HCT116 (cell line): ENCODE data around the gene CERS6. TPM values are rescaled to one million over a fixed set of nuclear protein-coding genes. Genes with fewer than 3 reads are reported as not detected.
"Not testable (repeated sequence)": the region's sequence is repeated elsewhere in the genome, so short reads cannot be mapped to it uniquely, and the experiment has no call there.

Experiments used
- ATAC-seq: fragments of 200-7000 bp; cut with Tn5 transposase; 2 replicates; pipeline ENCODE4 v1.9.1; 2020; ENCODE audit warnings: mild to moderate bottlenecking, moderate library complexity
- BruUV-seq: library from RNA; stranded (reverse); fragments of 400-500 nt; replicated peaks from 2 replicates; lab custom pipeline; 2021; lab: Mats Ljungman, UMichigan
- CTCF ChIA-PET: fragments of 300-600 bp; sonication (Branson Sonifier 250); formaldehyde crosslinking; loops from one replicate; lab custom pipeline; 2021; ENCODE audit warnings: antibody characterized with exemption; lab: Charles Lee
- POLR2A ChIA-PET: fragments of 300-600, 350-600 bp; sonication (Branson Sonifier 250); formaldehyde crosslinking; loops from one replicate; lab custom pipeline; 2021; ENCODE audit warnings: antibody characterized with exemption; lab: Charles Lee
- RAD21 ChIA-PET, 2 experiments: fragments of 300-600 bp; sonication (Branson Sonifier 250); formaldehyde crosslinking; loops; one replicate each; lab custom pipeline; 2023; ENCODE audit warnings: low total read pairs in 2 of 2; ENCODE audit not compliant: uncharacterized antibody in 2 of 2, unreplicated experiment in 2 of 2, low non-redundant PET in 1 of 2; lab: Charles Lee
- DNase-seq: peaks from one replicate; pipeline ENCODE4 v3.0.0-alpha.2; 2010; ENCODE audit warnings: low read depth, low spot score
- H2AFZ ChIP-seq: fragments of 200-600 bp; shearing (Covaris generic), sonication (generic); 2 replicates; pipeline ENCODE4 v1.6.1; 2017; ENCODE audit warnings: low read depth, mixed run types, mixed read lengths, antibody characterized with exemption, low read length; ENCODE audit not compliant: poor library complexity, severe bottlenecking
- H3K27ac ChIP-seq: 2 replicates; pipeline ENCODE4 v1.5.1; 2012; ENCODE audit warnings: low read depth, low read length
- H3K27me3 ChIP-seq: fragments of 200-600 bp; sonication (generic); 2 replicates; pipeline ENCODE4 v1.6.1; 2016; ENCODE audit warnings: mixed run types, low read length, mixed read lengths; ENCODE audit not compliant: insufficient read depth
- H3K36me3 ChIP-seq, 2 experiments: fragments of 200-500 bp in 1 of 2; fragments of 200-600 bp in 1 of 2; sonication (Bioruptor generic) in 1 of 2; sonication (generic) in 1 of 2; 2 replicates each; pipeline versions ENCODE4 v1.5.1 to v1.6.1; 2014 to 2016; ENCODE audit warnings: low read length in 2 of 2, inconsistent platforms in 1 of 2, mixed read lengths in 1 of 2, mixed run types in 1 of 2; ENCODE audit not compliant: insufficient read depth in 2 of 2, control insufficient read depth in 1 of 2
- H3K4me1 ChIP-seq, 2 experiments: fragments of 200-600 bp in 1 of 2; sonication (generic) in 1 of 2; 2 replicates each; pipeline versions ENCODE4 v1.5.1 to v1.6.1; 2012 to 2017; ENCODE audit warnings: low read length in 2 of 2, inconsistent platforms in 1 of 2, mild to moderate bottlenecking in 1 of 2, mixed read lengths in 1 of 2, mixed run types in 1 of 2, moderate library complexity in 1 of 2; ENCODE audit not compliant: insufficient read depth in 2 of 2, control insufficient read depth in 1 of 2
- H3K4me2 ChIP-seq: fragments of 200-600 bp; sonication (generic); 2 replicates; pipeline ENCODE4 v1.6.1; 2017; ENCODE audit warnings: mixed run types, low read length, mixed read lengths
- H3K4me3 ChIP-seq, 2 experiments: fragments of 200-600 bp in 1 of 2; sonication (generic) in 1 of 2; replicated peaks in 1 of 2; 2 replicates each; pipeline ENCODE4 v1.5.1; 2011 to 2016; ENCODE audit warnings: low read length in 2 of 2, control low read depth in 1 of 2, low read depth in 1 of 2, mild to moderate bottlenecking in 1 of 2, mixed read lengths in 1 of 2, mixed run types in 1 of 2
- H3K79me2 ChIP-seq: fragments of 200-600 bp; sonication (generic); 2 replicates; pipeline ENCODE4 v1.6.1; 2017; ENCODE audit warnings: mild to moderate bottlenecking, mixed run types, low read length, moderate library complexity, mixed read lengths; ENCODE audit not compliant: insufficient read depth
- H3K9ac ChIP-seq: fragments of 200-600 bp; sonication (generic); 2 replicates; pipeline ENCODE4 v1.6.1; 2016; ENCODE audit warnings: low read length, mixed read lengths
- H3K9me2 ChIP-seq: fragments of 200-600 bp; sonication (generic), shearing (Covaris generic); 2 replicates; pipeline ENCODE4 v1.6.1; 2017; ENCODE audit warnings: mixed run types, mild to moderate bottlenecking, moderate library complexity; ENCODE audit not compliant: insufficient read depth
- H3K9me3 ChIP-seq, 2 experiments: fragments of 200-500 bp in 1 of 2; fragments of 200-600 bp in 1 of 2; sonication (Bioruptor generic) in 1 of 2; sonication (generic) in 1 of 2; 2 replicates each; pipeline ENCODE4 v1.6.1; 2014 to 2017; ENCODE audit warnings: low read length in 2 of 2, mixed read lengths in 2 of 2, inconsistent platforms in 1 of 2, low read depth in 1 of 2, mild to moderate bottlenecking in 1 of 2, mixed run types in 1 of 2, moderate library complexity in 1 of 2; ENCODE audit not compliant: control insufficient read depth in 1 of 2, insufficient read depth in 1 of 2
- H4K20me1 ChIP-seq: fragments of 200-600 bp; sonication (generic), shearing (Covaris generic); 2 replicates; pipeline ENCODE4 v1.6.1; 2017; ENCODE audit warnings: mixed run types, mild to moderate bottlenecking, moderate library complexity; ENCODE audit not compliant: insufficient read depth
- EZH2 ChIP-seq: fragments of 200-600 bp; sonication (generic); IDR thresholded peaks from 2 replicates; pipeline ENCODE4 v1.6.1; 2017; ENCODE audit warnings: antibody characterized with exemption, mixed run types
- JUND ChIP-seq: IDR thresholded peaks from 2 replicates; pipeline ENCODE4 v1.6.1; 2012
- RAD21 ChIP-seq: IDR thresholded peaks from 2 replicates; pipeline ENCODE4 v1.6.1; 2012; ENCODE audit warnings: low read depth, mild to moderate bottlenecking
- SRF ChIP-seq: IDR thresholded peaks from 2 replicates; pipeline ENCODE4 v1.6.1; 2012; ENCODE audit warnings: low read depth
- intact Hi-C: fragments of 100-400 bp; cut with micrococcal nuclease; formaldehyde crosslinking; loops from 2 replicates; pipeline ENCODE4 v1.10.0; 2022
- total RNA-seq: library from RNA; stranded (reverse); gene quantifications from one replicate; pipeline ENCODE4 v1.2.1, GENCODE V29; 2021; ENCODE audit not compliant: unreplicated experiment
- TF ChIP-seq, protein P1 (sequence below): IDR thresholded peaks from 2 replicates; pipeline ENCODE4 v1.6.1; 2011; ENCODE audit warnings: mild to moderate bottlenecking, low read length, moderate library complexity; ENCODE audit not compliant: insufficient replicate concordance; ENCODE audit errors: extremely low read depth

CERS6 gene
- total RNA-seq, 1 experiment from 2014 or later, result 37.0 TPM

DNA sequence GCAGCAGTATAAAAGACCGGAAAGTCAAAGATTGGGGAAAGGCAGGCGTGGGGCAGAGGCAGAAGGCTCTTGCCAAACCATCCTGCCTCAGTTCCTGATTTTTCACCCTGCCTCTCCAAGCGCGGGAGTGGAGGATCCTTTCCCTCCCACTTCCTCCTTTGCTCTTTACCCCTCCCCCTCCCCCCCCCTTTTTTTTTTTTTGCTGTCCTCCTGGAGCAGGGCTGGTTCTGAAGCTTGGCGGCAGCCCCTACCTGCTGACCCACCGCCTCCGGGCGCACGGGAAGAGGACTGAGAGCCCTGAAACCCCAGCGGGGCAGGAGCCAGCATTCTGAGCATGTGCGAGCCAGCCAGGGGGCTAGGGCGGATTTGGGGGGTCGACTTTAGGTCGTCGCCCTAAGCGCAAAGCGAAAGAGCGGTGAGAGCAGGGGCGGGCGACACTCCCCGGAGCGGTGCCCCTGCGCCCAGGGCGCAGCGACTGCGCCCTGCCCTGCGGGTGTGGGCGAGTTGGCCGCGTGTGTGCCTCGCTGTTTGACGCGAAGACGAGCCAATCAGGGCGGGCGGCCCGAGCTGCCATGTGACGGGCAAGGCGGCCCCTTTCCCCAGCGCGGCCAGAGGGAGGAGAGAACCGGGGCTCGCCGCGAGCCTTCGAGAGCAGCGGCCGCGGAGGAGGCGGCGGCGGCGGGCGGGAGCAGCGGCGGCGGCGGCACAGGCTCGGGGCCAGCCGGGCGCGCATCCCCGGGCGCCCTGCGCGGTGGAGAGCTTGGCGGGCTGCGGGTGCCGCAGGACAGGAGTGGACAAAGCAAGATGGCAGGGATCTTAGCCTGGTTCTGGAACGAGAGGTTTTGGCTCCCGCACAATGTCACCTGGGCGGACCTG, at the start of gene CERS6 (continued):
- TF ChIP-seq, protein P1, sequence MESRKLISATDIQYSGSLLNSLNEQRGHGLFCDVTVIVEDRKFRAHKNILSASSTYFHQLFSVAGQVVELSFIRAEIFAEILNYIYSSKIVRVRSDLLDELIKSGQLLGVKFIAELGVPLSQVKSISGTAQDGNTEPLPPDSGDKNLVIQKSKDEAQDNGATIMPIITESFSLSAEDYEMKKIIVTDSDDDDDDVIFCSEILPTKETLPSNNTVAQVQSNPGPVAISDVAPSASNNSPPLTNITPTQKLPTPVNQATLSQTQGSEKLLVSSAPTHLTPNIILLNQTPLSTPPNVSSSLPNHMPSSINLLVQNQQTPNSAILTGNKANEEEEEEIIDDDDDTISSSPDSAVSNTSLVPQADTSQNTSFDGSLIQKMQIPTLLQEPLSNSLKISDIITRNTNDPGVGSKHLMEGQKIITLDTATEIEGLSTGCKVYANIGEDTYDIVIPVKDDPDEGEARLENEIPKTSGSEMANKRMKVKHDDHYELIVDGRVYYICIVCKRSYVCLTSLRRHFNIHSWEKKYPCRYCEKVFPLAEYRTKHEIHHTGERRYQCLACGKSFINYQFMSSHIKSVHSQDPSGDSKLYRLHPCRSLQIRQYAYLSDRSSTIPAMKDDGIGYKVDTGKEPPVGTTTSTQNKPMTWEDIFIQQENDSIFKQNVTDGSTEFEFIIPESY, result peak; percentile 22
- no peak for TF ChIP-seq RAD21
- no peak for TF ChIP-seq JUND
- TF ChIP-seq SRF, result no peak
- no peak for TF ChIP-seq EZH2

DNA sequence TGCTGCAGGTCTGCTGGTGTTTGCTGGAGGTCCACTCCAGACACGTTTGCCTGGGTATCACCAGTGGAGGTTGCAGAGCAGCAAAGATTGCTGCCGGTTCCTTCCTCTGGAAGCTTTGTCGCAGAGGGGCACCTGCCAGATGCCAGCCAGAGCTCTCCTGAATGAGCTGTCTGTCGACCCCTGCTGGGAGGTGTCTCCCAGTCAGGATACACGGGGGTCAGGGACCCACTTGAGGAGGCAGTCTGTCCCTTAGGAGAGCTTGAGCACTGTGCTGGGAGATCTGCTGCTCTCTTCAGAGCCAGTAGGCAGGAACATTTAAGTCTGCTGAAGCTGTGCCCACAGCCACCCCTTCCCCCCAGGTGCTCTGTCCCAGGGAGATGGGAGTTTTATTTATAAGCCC, 43.8 kb upstream of the CERS6 start:
- H3K9ac ChIP-seq, RAD21 ChIA-PET: not testable (repeated sequence)

DNA sequence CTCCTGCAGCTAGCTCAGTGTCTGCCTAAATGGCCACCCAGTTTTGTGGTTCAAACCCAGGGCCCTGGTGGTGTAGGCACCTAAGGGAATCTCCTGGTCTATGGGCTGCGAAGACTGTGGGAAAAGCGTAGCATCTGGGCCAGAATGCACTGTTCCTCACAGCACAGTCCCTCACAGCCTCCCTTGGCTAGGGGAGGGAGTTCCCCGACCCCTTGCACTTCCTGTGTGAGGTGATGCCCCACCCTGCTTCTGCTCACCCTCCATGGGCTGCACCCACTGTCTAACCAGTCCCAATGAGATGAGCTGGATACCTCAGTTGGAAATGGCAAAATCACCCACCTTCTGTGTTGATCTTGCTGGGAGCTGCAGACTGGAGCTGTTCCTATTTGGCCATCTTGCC, 43.0 kb upstream of the CERS6 start:
- H3K9ac ChIP-seq, DNase-seq, CTCF ChIA-PET, H3K27me3 ChIP-seq, RAD21 ChIA-PET, H4K20me1 ChIP-seq, H2AFZ ChIP-seq, intact Hi-C loops, H3K4me3 ChIP-seq, ATAC-seq, H3K4me2 ChIP-seq, H3K27ac ChIP-seq, H3K9me3 ChIP-seq, BruUV-seq, H3K79me2 ChIP-seq, H3K4me1 ChIP-seq, H3K9me2 ChIP-seq, POLR2A ChIA-PET, H3K36me3 ChIP-seq: not testable (repeated sequence)

More for the DNA sequence above, 43.8 kb upstream of the CERS6 start:
- BruUV-seq, H4K20me1 ChIP-seq, H3K27ac ChIP-seq, H3K79me2 ChIP-seq, DNase-seq, H3K9me3 ChIP-seq, H3K4me2 ChIP-seq, ATAC-seq, H2AFZ ChIP-seq, H3K36me3 ChIP-seq, CTCF ChIA-PET, intact Hi-C loops, H3K9me2 ChIP-seq, POLR2A ChIA-PET, H3K27me3 ChIP-seq, H3K4me1 ChIP-seq, H3K4me3 ChIP-seq: not testable (repeated sequence)
